PC-3 (cell line): ENCODE measurements around the gene FAM107A.

Source experiments
- EZH2 ChIP-seq: fragments of 300-600 bp; sonication (generic); IDR thresholded peaks from one replicate; pipeline ENCODE4 v1.6.1; 2017; ENCODE audit warnings: antibody characterized with exemption, mild to moderate bottlenecking, low read length; ENCODE audit not compliant: unreplicated experiment
- EZH2phosphoT487 ChIP-seq: fragments of 300-600 bp; sonication (generic); IDR thresholded peaks from 2 replicates; pipeline ENCODE4 v1.6.1; 2018; ENCODE audit warnings: mild to moderate bottlenecking, antibody characterized with exemption, low read length, borderline replicate concordance
- TF ChIP-seq, protein P1 (sequence below): fragments of 300-600 bp; sonication (generic); conservative IDR thresholded peaks from 2 replicates; pipeline ENCODE4 v1.5.1; 2017; ENCODE audit warnings: antibody characterized with exemption, low read depth, mild to moderate bottlenecking, low read length

- TF ChIP-seq, protein P1, sequence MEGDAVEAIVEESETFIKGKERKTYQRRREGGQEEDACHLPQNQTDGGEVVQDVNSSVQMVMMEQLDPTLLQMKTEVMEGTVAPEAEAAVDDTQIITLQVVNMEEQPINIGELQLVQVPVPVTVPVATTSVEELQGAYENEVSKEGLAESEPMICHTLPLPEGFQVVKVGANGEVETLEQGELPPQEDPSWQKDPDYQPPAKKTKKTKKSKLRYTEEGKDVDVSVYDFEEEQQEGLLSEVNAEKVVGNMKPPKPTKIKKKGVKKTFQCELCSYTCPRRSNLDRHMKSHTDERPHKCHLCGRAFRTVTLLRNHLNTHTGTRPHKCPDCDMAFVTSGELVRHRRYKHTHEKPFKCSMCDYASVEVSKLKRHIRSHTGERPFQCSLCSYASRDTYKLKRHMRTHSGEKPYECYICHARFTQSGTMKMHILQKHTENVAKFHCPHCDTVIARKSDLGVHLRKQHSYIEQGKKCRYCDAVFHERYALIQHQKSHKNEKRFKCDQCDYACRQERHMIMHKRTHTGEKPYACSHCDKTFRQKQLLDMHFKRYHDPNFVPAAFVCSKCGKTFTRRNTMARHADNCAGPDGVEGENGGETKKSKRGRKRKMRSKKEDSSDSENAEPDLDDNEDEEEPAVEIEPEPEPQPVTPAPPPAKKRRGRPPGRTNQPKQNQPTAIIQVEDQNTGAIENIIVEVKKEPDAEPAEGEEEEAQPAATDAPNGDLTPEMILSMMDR: no peak
- TF ChIP-seq EZH2: no peak
- TF ChIP-seq EZH2phosphoT487: no peak
Observed at GRCh38 chr3:58574106-58574505, 3.1 kb downstream of the FAM107A start.
